ENCODE data around the gene XRRA1.

The XRRA1 gene

GRCh38 chr11:74847395-74847794, 101.5 kb downstream of the XRRA1 start:
- Histone ChIP-seq H3K9ac (ENCODE audit: low read depth, low read length) (no peak overlapping the region), H3K27ac (ENCODE audit: low read depth, low read length) (no peak overlapping the region), H3K9me3 (ENCODE audit: control insufficient read depth, insufficient read depth, low read length) (no peaks in the 10 kb centered on the region), H3K4me3 (ENCODE audit: low read depth, low read length) (no peak overlapping the region), H3K36me3 (ENCODE audit: control insufficient read depth, insufficient read depth, low read length) (peaks cover 50% of the 10 kb centered on the region), H3K4me1 (ENCODE audit: control insufficient read depth, insufficient read depth, low read length) (peaks cover 17% of the 10 kb centered on the region), H3K27me3 (ENCODE audit: control insufficient read depth, insufficient read depth, low read length) (no peaks in the 10 kb centered on the region)

- H3K27ac ChIP-seq (ENCODE audit: low read depth, low read length) = no peak overlapping the region
- H3K36me3 ChIP-seq (ENCODE audit: control insufficient read depth, insufficient read depth, low read length) = peaks cover 49% of the 10 kb centered on the region
- no peaks in the 10 kb centered on the region for H3K9me3 ChIP-seq (ENCODE audit: control insufficient read depth, insufficient read depth, low read length)
- H3K4me1 ChIP-seq (ENCODE audit: control insufficient read depth, insufficient read depth, low read length) = peaks cover 17% of the 10 kb centered on the region
- H3K27me3 ChIP-seq (ENCODE audit: control insufficient read depth, insufficient read depth, low read length) = no peaks in the 10 kb centered on the region
- H3K9ac ChIP-seq (ENCODE audit: low read depth, low read length) = no peak overlapping the region
- H3K4me3 ChIP-seq (ENCODE audit: low read depth, low read length) = no peak overlapping the region
Measured at GRCh38 chr11:74846770-74847169, 102.1 kb downstream of the XRRA1 start.

- Histone ChIP-seq H3K27me3 (ENCODE audit: control insufficient read depth, insufficient read depth, low read length) (no peaks in the 10 kb centered on the region), H3K36me3 (ENCODE audit: control insufficient read depth, insufficient read depth, low read length) (peaks cover 46% of the 10 kb centered on the region), H3K4me3 (ENCODE audit: low read depth, low read length) (no peak overlapping the region), H3K9me3 (ENCODE audit: control insufficient read depth, insufficient read depth, low read length) (no peaks in the 10 kb centered on the region), H3K27ac (ENCODE audit: low read depth, low read length) (no peak overlapping the region), H3K4me1 (ENCODE audit: control insufficient read depth, insufficient read depth, low read length) (peaks cover 17% of the 10 kb centered on the region), H3K9ac (ENCODE audit: low read depth, low read length) (no peak overlapping the region)
Measured at GRCh38 chr11:74845978-74846517, 102.8 kb downstream of the XRRA1 start.

DNA sequence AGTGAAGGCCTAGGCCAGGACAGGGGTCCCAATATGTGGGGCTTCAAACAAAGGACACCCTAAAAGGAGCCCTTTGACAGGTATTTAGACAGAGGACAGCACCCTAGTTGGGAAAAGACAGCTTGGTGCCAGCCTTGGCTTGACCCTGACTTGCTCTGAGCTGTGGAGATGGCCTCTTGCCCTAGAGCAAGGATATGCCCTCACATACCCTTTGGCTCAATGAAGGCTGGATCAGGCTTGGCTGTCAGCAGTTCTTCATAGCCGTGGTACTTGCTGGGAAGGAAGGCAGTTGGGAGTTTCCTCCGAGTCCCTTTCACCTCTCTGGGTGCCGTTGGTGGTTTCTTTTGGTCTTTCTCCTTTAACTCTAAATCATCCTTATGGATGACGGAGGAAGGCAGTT, 104.0 kb downstream of the XRRA1 start:
- Histone ChIP-seq H3K4me3 (ENCODE audit: low read depth, low read length) (no peak overlapping the region), H3K27me3 (ENCODE audit: control insufficient read depth, insufficient read depth, low read length) (no peaks in the 10 kb centered on the region), H3K4me1 (ENCODE audit: control insufficient read depth, insufficient read depth, low read length) (peaks cover 11% of the 10 kb centered on the region), H3K9me3 (ENCODE audit: control insufficient read depth, insufficient read depth, low read length) (no peaks in the 10 kb centered on the region), H3K9ac (ENCODE audit: low read depth, low read length) (no peak overlapping the region), H3K27ac (ENCODE audit: low read depth, low read length) (no peak overlapping the region), H3K36me3 (ENCODE audit: control insufficient read depth, insufficient read depth, low read length) (peaks cover 43% of the 10 kb centered on the region)

DNA sequence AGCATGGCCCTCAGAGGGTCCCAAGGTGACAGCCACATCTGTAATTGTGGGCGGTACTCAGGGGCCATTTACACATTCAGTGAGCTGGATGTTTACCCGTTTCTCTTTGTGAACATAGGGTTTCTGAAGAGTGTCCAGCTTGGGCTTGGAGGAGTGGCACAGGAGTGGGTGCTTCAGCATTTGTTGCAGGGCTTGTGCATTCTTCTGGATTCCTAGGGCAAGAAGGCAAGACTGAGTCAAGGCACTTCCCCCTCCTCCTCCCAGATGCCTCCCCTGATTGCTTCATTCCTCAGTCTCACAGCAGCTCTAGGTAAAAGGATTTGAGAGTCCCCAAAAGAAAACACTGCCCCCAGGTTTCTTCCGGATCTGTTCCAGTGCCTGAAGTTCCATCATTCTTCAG, 104.8 kb downstream of the XRRA1 start:
- Histone ChIP-seq H3K27ac (ENCODE audit: low read depth, low read length) (no peak overlapping the region), H3K4me1 (ENCODE audit: control insufficient read depth, insufficient read depth, low read length) (0 out of 2 replicates have a peak, but pooled peaks cover 3% of the 10 kb centered on the region), H3K4me3 (ENCODE audit: low read depth, low read length) (no peak overlapping the region), H3K27me3 (ENCODE audit: control insufficient read depth, insufficient read depth, low read length) (no peaks in the 10 kb centered on the region), H3K36me3 (ENCODE audit: control insufficient read depth, insufficient read depth, low read length) (peaks cover 43% of the 10 kb centered on the region), H3K9ac (ENCODE audit: low read depth, low read length) (no peak overlapping the region), H3K9me3 (ENCODE audit: control insufficient read depth, insufficient read depth, low read length) (no peaks in the 10 kb centered on the region)

DNA sequence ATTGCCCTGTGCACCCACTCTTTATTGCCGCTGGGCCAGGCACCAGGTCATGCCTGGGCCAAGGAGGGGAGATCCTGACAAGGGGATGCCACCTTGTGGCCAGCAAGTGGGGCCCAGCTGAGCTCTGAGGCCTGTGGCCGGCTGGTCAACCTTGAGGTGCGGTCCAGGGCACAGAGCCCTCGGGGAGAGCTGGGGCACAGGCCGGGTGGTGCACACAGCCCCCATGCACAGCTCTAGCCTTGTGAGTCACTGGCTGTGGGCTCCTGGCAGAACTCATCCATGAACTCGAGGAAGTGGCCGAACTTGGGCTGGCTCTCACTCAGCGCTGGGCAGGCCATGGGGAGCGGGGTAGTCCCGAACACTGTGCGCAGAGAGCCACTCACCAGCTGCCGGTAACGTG, 105.9 kb downstream of the XRRA1 start:
- Histone ChIP-seq H3K4me1 (ENCODE audit: control insufficient read depth, insufficient read depth, low read length) (no peaks in the 10 kb centered on the region), H3K27ac (ENCODE audit: low read depth, low read length) (no peak overlapping the region), H3K36me3 (ENCODE audit: control insufficient read depth, insufficient read depth, low read length) (peaks cover 51% of the 10 kb centered on the region), H3K9ac (ENCODE audit: low read depth, low read length) (no peak overlapping the region), H3K9me3 (ENCODE audit: control insufficient read depth, insufficient read depth, low read length) (no peaks in the 10 kb centered on the region), H3K4me3 (ENCODE audit: low read depth, low read length) (no peak overlapping the region), H3K27me3 (ENCODE audit: control insufficient read depth, insufficient read depth, low read length) (no peaks in the 10 kb centered on the region)

DNA sequence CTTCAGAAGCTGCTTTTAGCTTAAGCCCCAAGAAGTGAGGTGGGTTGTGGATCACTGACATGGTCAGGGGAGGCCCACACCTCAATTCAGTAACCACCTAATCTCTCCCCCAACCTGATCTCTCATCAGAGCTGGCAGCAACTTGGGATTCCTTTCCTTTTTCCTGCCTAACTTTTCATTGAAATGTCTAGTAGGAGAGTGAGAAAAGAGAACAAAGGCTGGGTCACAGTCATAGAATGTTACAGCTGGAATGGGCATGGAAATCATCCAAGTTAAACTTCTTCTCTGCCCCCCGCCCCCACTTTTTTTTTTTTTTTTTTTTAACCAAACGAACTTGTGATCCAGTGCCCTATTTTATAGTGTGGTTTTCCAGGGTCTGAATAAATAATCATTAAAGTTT, 108.4 kb downstream of the XRRA1 start:
- Histone ChIP-seq H3K9me3 (ENCODE audit: control insufficient read depth, insufficient read depth, low read length) (no peaks in the 10 kb centered on the region), H3K4me3 (ENCODE audit: low read depth, low read length) (no peak overlapping the region), H3K27me3 (ENCODE audit: control insufficient read depth, insufficient read depth, low read length) (no peaks in the 10 kb centered on the region), H3K27ac (ENCODE audit: low read depth, low read length) (no peak overlapping the region), H3K36me3 (ENCODE audit: control insufficient read depth, insufficient read depth, low read length) (peaks cover 64% of the 10 kb centered on the region), H3K9ac (ENCODE audit: low read depth, low read length) (no peak overlapping the region), H3K4me1 (ENCODE audit: control insufficient read depth, insufficient read depth, low read length) (no peaks in the 10 kb centered on the region)

- Histone ChIP-seq H3K9me3 (ENCODE audit: control insufficient read depth, insufficient read depth, low read length) (no peaks in the 10 kb centered on the region), H3K27me3 (ENCODE audit: control insufficient read depth, insufficient read depth, low read length) (no peaks in the 10 kb centered on the region), H3K9ac (ENCODE audit: low read depth, low read length) (no peak overlapping the region), H3K27ac (ENCODE audit: low read depth, low read length) (no peak overlapping the region), H3K4me1 (ENCODE audit: control insufficient read depth, insufficient read depth, low read length) (no peaks in the 10 kb centered on the region), H3K4me3 (ENCODE audit: low read depth, low read length) (no peak overlapping the region), H3K36me3 (ENCODE audit: control insufficient read depth, insufficient read depth, low read length) (peaks cover 66% of the 10 kb centered on the region)
Measured at GRCh38 chr11:74839971-74840370, 108.9 kb downstream of the XRRA1 start.

DNA sequence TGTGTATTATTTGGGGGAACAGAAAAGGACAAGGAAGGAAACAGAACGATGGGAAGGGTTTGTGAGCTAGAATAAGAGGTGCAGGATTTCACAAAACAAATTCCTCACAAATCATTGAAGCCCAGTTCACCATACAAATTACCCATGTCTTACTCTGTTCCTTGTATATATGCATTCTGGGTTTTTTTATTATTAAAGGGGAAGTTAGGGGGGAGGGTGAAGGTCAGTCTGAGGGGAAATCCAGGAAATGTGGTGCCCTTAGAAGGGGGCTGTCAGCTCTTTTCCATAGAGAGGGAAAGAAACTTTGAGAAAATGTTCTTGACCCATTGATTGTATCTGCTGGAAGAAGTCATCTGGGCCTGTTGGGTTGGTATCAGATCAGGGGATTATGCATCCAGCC, 109.4 kb downstream of the XRRA1 start:
- Histone ChIP-seq H3K27ac (ENCODE audit: low read depth, low read length) (no peak overlapping the region), H3K9ac (ENCODE audit: low read depth, low read length) (no peak overlapping the region), H3K4me1 (ENCODE audit: control insufficient read depth, insufficient read depth, low read length) (no peaks in the 10 kb centered on the region), H3K4me3 (ENCODE audit: low read depth, low read length) (no peak overlapping the region), H3K27me3 (ENCODE audit: control insufficient read depth, insufficient read depth, low read length) (no peaks in the 10 kb centered on the region), H3K36me3 (ENCODE audit: control insufficient read depth, insufficient read depth, low read length) (peaks cover 70% of the 10 kb centered on the region), H3K9me3 (ENCODE audit: control insufficient read depth, insufficient read depth, low read length) (no peaks in the 10 kb centered on the region)

GRCh38 chr11:74838188-74838587, 110.7 kb downstream of the XRRA1 start:
- H3K36me3 ChIP-seq (ENCODE audit: control insufficient read depth, insufficient read depth, low read length) = peaks cover 67% of the 10 kb centered on the region

GRCh38 chr11:74837191-74837590, 111.7 kb downstream of the XRRA1 start:
- Histone ChIP-seq H3K36me3 (ENCODE audit: control insufficient read depth, insufficient read depth, low read length) (peaks cover 58% of the 10 kb centered on the region), H3K4me3 (ENCODE audit: low read depth, low read length) (no peak overlapping the region), H3K9me3 (ENCODE audit: control insufficient read depth, insufficient read depth, low read length) (no peaks in the 10 kb centered on the region), H3K4me1 (ENCODE audit: control insufficient read depth, insufficient read depth, low read length) (no peaks in the 10 kb centered on the region), H3K27me3 (ENCODE audit: control insufficient read depth, insufficient read depth, low read length) (no peaks in the 10 kb centered on the region), H3K9ac (ENCODE audit: low read depth, low read length) (no peak overlapping the region), H3K27ac (ENCODE audit: low read depth, low read length) (no peak overlapping the region)

More at GRCh38 chr11:74838188-74838587, 110.7 kb downstream of the XRRA1 start:
- H3K9ac ChIP-seq (ENCODE audit: low read depth, low read length) = no peak overlapping the region
- no peak overlapping the region for H3K27ac ChIP-seq (ENCODE audit: low read depth, low read length)
- H3K27me3 ChIP-seq (ENCODE audit: control insufficient read depth, insufficient read depth, low read length) = no peaks in the 10 kb centered on the region
- H3K4me1 ChIP-seq (ENCODE audit: control insufficient read depth, insufficient read depth, low read length) = no peaks in the 10 kb centered on the region
- no peaks in the 10 kb centered on the region for H3K9me3 ChIP-seq (ENCODE audit: control insufficient read depth, insufficient read depth, low read length)
- no peak overlapping the region for H3K4me3 ChIP-seq (ENCODE audit: low read depth, low read length)

DNA sequence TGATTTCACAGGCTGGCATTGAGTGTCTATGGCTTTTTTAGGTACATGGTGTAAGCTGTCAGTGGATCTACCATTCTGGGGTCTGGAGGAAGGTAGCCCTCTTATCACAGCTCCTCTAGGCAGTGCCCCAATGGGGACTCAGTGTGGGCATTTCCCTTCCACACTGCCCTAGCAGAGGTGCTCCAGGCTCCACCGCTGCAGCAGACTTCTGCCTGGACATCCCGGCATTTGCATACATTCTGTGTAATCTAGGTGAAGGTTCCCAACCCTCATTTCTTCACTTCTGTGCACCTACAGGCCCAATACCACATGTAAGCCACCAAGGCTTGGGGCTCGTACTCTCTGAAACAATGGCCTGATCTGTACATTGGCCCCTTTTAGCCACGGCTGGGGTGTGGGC, 122.0 kb downstream of the XRRA1 start:
- H3K36me3 ChIP-seq (ENCODE audit: control insufficient read depth, insufficient read depth, low read length) = no peaks in the 10 kb centered on the region
- no peak overlapping the region for H3K9ac ChIP-seq (ENCODE audit: low read depth, low read length)
- no peak overlapping the region for H3K4me3 ChIP-seq (ENCODE audit: low read depth, low read length)
- H3K9me3 ChIP-seq (ENCODE audit: control insufficient read depth, insufficient read depth, low read length) = peaks cover 26% of the 10 kb centered on the region
- no peak overlapping the region for H3K27ac ChIP-seq (ENCODE audit: low read depth, low read length)
- H3K4me1 ChIP-seq (ENCODE audit: control insufficient read depth, insufficient read depth, low read length) = no peaks in the 10 kb centered on the region
- H3K27me3 ChIP-seq (ENCODE audit: control insufficient read depth, insufficient read depth, low read length) = no peaks in the 10 kb centered on the region

All from HUES48 (cell line).